ENCODE results near the gene ZNF436.
A peak's percentile ranks its signal among the peaks of the same experiment; 100 is the strongest.
"Not testable (repeated sequence)": the region's sequence is repeated elsewhere in the genome, so short reads cannot be mapped to it uniquely, and the experiment has no call there.

ZNF436 gene

GRCh38 chr1:23366146-23366545 is 3.5 kb downstream of the ZNF436 start:
- no peak for DNase-seq

DNA sequence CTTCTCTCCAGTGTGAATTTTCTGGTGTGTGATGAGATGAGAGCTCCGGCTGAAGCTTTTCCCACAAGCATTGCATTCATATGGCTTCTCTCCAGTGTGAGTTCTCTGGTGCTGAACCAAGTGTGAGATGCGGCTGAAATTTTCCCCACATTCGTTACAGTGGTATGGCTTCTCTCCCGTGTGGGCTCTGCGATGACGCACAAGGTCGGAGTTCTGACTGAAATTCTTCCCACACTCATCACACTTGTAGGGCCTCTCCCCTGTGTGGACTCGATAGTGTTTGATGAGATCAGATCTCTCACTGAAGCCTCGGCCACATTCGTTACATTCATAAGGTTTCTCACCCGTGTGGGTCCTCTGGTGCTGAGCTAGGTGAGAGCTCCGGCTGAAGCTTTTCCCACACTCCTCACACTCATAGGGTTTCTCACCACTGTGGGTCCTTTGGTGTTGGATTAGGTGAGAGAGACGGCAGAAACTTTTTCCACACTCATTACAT is 7.4 kb downstream of the ZNF436 start:
- DNase-seq, result no peak

- DNase-seq, result no peak
Observed at GRCh38 chr1:23358310-23358875, 11.2 kb downstream of the ZNF436 start.

GRCh38 chr1:23357138-23357908 is 12.3 kb downstream of the ZNF436 start:
- DNase-seq, result no peak

GRCh38 chr1:23356471-23357137 is 13.0 kb downstream of the ZNF436 start:
- DNase-seq, result no peak

DNA sequence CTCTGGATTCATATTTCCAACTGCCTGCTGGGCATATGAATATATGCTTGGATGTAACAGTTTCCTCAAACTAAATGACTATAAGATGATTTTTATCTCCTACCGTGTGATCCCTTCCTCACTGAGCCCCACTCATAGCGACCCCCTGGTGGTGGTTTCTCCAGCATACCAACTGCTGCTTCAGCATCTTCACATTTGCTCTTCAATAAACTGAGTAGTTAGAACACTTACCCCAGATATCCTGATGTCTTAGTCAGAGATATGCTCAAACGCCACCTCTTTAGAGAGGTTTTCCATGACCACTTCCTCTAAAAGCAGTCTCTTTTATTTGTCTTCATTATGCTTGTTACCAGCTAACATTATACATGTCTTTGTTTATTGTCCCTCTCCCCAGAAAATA is 15.4 kb downstream of the ZNF436 start:
- no peak for DNase-seq

- DNase-seq, result no peak
Observed at GRCh38 chr1:23352096-23352695, 17.4 kb downstream of the ZNF436 start.

DNA sequence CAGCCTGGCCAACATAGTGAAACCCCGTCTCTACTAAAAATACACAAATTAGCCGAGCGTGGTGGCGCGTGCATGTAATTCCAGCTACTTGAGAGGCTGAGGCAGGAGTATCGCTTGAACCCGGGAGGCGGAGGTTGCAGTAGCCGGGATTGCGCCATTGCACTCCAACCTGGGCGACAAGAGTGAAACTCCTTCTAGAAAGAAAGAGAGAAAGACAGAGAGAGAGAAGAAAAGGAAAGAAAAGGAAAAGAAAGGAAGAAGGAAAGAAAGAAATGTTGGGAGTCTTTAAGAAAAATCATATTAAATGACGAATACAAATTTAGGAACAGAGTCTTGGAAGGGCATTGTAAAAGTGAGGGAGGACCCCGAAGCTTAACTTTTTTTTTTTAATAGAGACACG is 23.7 kb downstream of the ZNF436 start:
- DNase-seq, result no peak

- DNase-seq, result peak; percentile 39
Observed at GRCh38 chr1:23344987-23345472, 24.6 kb downstream of the ZNF436 start.

DNA sequence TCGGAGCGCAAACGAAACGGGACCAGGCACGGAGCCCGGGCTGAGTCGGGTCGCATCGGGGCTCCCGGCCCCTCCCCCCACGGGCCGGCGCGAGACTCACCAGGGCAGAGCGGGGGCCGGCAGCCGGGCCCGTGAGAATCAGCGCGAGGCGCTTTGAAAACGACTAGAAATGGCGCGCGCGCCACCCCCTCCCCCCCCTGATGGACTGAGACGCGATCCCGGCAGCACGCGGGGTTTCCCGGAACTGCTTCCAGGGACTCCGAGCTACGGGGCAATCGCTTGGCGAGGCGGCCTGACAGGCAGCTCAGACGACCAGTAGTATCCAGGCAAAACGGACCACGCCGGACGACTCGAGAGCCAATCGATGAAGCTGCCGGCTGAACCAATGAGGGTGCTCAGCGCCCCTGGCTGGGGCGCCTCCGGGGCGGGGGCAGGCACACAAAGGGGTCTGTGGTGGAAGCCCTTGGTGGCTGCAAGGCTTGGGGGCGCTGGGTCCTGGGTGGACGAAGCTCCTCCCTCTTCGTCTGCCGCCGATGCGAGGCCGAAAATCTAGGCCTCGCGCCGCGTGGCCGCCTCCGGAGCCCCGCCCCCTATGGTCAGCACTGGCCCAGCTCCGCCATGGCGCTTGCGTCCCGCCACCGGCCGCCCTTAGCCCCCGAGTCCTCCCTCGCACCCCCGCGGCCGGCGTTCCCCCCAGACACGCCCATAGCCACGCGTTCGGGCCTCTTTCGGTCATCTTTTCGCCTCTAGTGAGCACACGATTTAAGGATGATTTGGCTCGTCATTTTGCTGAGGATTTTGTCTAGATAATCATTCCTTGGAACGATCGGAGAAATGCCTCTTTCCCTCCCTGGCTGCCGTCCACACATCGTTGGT is 25.3 kb downstream of the ZNF436 start, which contains the start of gene HNRNPR:
TSS of gene HNRNPR (minus strand) at position 174 of the 876 bp plus-strand sequence. CDS start 3,276 bp downstream, outside the sequence.
- peak; percentile 100 for DNase-seq

GRCh38 chr1:23343221-23344110 is 26.2 kb downstream of the ZNF436 start:
- DNase-seq, result peak; percentile 70

DNA sequence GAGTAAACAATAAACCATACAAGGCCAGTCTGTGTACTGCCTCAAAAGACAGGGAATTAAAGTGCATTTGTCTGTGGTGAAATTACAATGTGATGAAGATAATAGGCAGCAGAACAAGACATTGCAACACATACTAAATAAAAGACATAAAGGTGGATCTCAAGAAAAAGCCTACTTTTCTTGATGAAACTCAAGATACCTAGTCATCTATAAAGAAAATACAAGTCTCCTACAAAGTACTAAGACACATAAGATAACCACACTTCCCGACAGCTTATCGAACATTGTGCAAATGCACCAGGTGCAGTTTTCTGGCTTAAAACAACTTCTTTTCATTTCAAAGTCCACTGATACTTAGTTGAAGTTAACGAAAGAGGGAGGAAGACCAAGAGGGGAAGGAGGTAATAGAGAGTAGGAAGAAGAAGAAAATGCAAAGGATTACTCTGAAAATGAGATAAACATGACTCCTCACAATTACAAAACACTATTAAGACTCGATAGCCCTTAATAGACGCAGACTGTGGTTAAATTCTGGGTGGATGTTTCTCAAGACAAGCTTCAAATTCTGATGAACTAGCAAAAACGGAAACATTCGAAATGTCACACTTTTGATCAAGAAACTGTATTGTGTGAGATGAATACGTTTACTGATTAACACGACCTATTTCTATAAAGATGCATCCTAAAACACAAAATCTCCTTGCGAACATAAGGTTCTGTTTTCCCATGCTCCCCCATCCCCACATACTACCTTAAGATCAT is 27.5 kb downstream of the ZNF436 start:
- DNase-seq, result peak; percentile 13

- no peak for DNase-seq
Observed at GRCh38 chr1:23339632-23340031, 30.0 kb downstream of the ZNF436 start.

DNA sequence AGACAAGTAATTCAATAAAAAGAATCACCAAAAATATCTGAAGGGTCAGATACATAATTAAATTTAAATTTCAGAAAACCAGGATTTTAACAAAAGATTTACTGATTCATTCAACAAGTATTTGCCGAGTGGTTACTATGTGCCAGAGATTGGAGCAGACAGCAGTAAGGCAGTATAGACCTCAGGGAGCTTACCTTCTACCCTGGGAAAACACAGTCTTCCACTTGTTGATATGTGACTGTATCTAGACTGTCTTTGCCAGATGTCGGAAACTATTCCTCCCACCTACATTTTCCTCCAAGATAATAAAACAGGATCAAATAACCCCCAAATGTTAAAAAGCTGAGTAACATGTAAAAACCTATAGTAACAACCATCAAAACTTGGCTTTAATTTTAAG is 31.8 kb downstream of the ZNF436 start:
- DNase-seq, result no peak

- no peak for DNase-seq
Observed at GRCh38 chr1:23331713-23332112, 37.9 kb downstream of the ZNF436 start.

DNA sequence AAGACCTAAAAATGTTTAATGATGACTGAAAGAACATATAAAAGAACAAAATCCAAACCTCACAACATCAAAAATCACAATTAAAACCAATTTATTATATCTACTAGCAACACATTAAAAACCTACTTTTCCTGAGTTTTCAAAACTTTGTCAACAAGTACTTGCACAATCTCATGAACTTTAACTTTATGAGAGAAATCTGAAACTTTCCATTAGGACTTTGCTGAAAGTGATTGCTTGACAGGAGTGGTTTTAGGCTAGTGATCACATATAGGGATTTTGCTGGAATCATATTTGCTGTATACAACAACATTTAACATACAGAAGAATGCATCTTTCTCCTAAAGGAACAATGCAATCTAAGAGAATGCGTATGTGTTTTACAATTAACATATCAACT is 38.8 kb downstream of the ZNF436 start:
- DNase-seq, result no peak

- no peak for DNase-seq
Observed at GRCh38 chr1:23325393-23325792, 44.2 kb downstream of the ZNF436 start.

- no peak for DNase-seq
Observed at GRCh38 chr1:23322770-23323169, 46.9 kb downstream of the ZNF436 start.

DNA sequence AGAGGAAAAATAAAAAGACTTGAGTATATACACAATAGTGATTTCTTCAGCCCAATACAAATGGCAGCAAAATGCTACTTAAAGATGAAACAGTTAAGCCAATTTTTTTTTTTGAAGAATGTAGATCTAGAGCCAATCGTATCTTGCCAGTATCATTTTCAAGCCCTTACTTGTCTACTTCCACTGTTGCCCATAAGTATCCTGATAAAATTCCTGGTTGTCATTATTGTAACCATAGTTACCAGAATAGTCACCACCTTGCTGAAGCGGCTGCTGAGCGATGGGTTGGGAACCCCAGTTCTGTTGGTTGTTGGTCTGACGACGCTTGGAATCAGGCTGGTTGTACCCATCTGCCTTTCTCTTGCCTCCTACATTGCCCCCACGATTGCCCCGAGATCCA is 59.4 kb downstream of the ZNF436 start:
- not testable (repeated sequence) for DNase-seq

All from HCEC 1CT (cell line).